Suprapubic skin (tissue), 4 donors: ENCODE results near the gene DGKE. TPM values are rescaled to one million over a fixed set of nuclear protein-coding genes. Genes with fewer than 3 reads are reported as not detected.

Experiments used
- DNase-seq, 2 donors: peaks; one replicate each; pipeline ENCODE4 v3.0.0-alpha.2; 2019; ENCODE audit warnings: low spot score in 2 of 2
- H3K27ac ChIP-seq: fragments of 200-600 bp; sonication (generic); one replicate; pipeline ENCODE4 v1.5.1; 2019
- H3K27me3 ChIP-seq: fragments of 200-600 bp; sonication (generic); one replicate; pipeline ENCODE4 v1.5.1; 2019
- H3K36me3 ChIP-seq: fragments of 200-600 bp; sonication (generic); one replicate; pipeline ENCODE4 v1.5.1; 2019
- H3K4me1 ChIP-seq: fragments of 200-600 bp; sonication (generic); one replicate; pipeline ENCODE4 v1.5.1; 2019
- H3K4me3 ChIP-seq: fragments of 200-600 bp; sonication (generic); one replicate; pipeline ENCODE4 v1.5.1; 2019; ENCODE audit warnings: mild to moderate bottlenecking
- H3K9me3 ChIP-seq: fragments of 200-600 bp; sonication (generic); one replicate; pipeline ENCODE4 v1.5.1; 2019
- EP300 ChIP-seq: sonication (generic); formaldehyde crosslinking; IDR thresholded peaks from one replicate; pipeline ENCODE4 v1.6.1; 2017; ENCODE audit warnings: antibody characterized with exemption
- POLR2A ChIP-seq, 2 donors: fragments of 450-650 bp; IDR thresholded peaks; one replicate each; pipeline ENCODE4 v1.6.1; 2017; ENCODE audit warnings: antibody characterized with exemption in 2 of 2, mild to moderate bottlenecking in 2 of 2, moderate library complexity in 2 of 2
- POLR2AphosphoS5 ChIP-seq, 3 donors: sonication (generic); formaldehyde crosslinking; IDR thresholded peaks; one replicate each; pipeline ENCODE4 v1.6.1; 2017; ENCODE audit warnings: antibody characterized with exemption in 3 of 3
- WGBS: methylation state at CpG from one replicate; pipeline ENCODE4 v1.1.5; 2018; 5-methylcytosine and 5-hydroxymethylcytosine counted together
- total RNA-seq, 4 donors: library from RNA; depleted of rRNA; stranded (reverse); fragments of >200 nt; gene quantifications; one replicate each; pipeline ENCODE4 v1.1.0, GENCODE V29; 2016
- TF ChIP-seq, protein P1 (sequence below), 2 donors: fragments of 200-600 bp in 1 of 2; fragments of 450-650 bp in 1 of 2; sonication (generic) in 1 of 2; IDR thresholded peaks; one replicate each; pipeline ENCODE4 v1.5.1; 2016 to 2019; ENCODE audit warnings: antibody characterized with exemption in 2 of 2, mild to moderate bottlenecking in 1 of 2, moderate library complexity in 1 of 2

Gene DGKE
- total RNA-seq, 4 donors from 2014 or later, result 3.4 to 7.7 (median 5.9) TPM

DNA sequence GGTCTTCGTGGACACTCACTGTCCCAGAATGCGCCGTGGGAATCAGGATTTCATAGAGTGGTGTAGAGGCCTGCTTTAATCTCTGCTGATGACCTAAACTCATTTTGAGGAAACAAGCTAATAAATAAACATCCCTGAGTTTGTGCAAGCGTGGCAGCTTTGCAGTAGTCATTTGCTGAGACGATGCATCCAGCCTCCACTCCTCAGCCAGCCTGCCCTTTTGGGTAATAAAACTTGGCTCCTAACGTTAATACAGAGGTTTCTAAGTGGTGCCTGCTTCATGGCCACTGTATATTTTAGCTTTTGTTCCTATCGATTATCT, 1.3 kb downstream of the DGKE start:
- no peak overlapping the region for H3K27ac ChIP-seq
- no peak for TF ChIP-seq EP300
- no peak for TF ChIP-seq POLR2AphosphoS5 (IDR thresholded peaks at IDR 0.05)
- TF ChIP-seq POLR2A (IDR thresholded peaks at IDR 0.05), result no peak
- TF ChIP-seq, protein P1, sequence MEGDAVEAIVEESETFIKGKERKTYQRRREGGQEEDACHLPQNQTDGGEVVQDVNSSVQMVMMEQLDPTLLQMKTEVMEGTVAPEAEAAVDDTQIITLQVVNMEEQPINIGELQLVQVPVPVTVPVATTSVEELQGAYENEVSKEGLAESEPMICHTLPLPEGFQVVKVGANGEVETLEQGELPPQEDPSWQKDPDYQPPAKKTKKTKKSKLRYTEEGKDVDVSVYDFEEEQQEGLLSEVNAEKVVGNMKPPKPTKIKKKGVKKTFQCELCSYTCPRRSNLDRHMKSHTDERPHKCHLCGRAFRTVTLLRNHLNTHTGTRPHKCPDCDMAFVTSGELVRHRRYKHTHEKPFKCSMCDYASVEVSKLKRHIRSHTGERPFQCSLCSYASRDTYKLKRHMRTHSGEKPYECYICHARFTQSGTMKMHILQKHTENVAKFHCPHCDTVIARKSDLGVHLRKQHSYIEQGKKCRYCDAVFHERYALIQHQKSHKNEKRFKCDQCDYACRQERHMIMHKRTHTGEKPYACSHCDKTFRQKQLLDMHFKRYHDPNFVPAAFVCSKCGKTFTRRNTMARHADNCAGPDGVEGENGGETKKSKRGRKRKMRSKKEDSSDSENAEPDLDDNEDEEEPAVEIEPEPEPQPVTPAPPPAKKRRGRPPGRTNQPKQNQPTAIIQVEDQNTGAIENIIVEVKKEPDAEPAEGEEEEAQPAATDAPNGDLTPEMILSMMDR (IDR thresholded peaks at IDR 0.05), result no peak

DNA sequence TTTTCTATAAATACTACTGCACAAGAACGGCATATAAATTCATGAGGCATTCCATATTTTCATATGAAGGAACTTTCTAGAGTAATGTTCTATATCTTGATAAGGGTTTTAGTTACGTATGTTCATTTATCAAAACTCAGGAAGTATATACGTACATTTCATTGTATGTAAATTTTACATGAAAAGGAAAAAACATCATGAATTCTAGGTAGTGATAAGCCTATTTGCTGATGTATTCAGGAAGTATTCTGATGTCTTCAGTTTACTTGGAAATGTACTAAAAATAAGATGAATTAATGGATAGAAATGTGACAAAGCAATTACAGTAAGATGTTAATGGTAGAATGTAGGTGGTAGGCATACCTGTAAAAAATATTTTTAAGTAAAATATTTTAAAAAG, 4.7 kb downstream of the DGKE start:
- Histone ChIP-seq H3K4me1 (peaks cover 19% of the 10 kb centered on the region), H3K9me3 (no peaks in the 10 kb centered on the region), H3K27ac (no peak overlapping the region), H3K36me3 (peaks cover 6% of the 10 kb centered on the region), H3K4me3 (no peak overlapping the region), H3K27me3 (no peaks in the 10 kb centered on the region)
- 86% methylated on average over 3 of the region's 3 CpGs for WGBS
- no peak for DNase-seq
- TF ChIP-seq EP300 (no peak), POLR2AphosphoS5 (IDR thresholded peaks at IDR 0.05) (no peak), POLR2A (IDR thresholded peaks at IDR 0.05) (no peak)
- TF ChIP-seq, protein P1 (IDR thresholded peaks at IDR 0.05), result no peak

More for the DNA sequence above, 1.3 kb downstream of the DGKE start:
- H3K9me3 ChIP-seq, result no peaks in the 10 kb centered on the region
- peaks cover 3% of the 10 kb centered on the region for H3K36me3 ChIP-seq
- H3K27me3 ChIP-seq, result no peaks in the 10 kb centered on the region
- no peak for DNase-seq
- WGBS, result 70% methylated on average over 7 of the region's 7 CpGs
- peaks cover 32% of the 10 kb centered on the region for H3K4me1 ChIP-seq
- H3K4me3 ChIP-seq, result peak overlapping the region; percentile 80

DNA sequence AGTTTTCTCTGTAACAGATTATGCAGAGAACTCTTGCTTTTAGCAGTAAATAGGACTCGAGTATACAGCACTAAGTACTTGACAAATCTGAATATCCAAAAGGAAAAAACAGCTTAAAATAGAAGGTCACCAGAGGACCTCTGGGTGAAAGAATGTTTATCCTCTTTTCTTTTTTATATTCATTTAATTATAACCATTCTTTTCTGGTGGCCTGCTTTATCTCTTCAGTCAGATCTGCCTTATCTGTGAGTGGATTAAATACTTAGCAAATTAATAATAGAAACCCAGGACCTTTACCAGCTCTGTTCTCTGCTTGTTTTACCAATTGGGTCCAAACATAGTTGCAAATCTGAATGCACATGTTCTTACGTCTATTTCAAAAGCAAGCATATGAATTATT, 8.6 kb downstream of the DGKE start:
- Histone ChIP-seq H3K36me3 (peaks cover 9% of the 10 kb centered on the region), H3K27me3 (no peaks in the 10 kb centered on the region), H3K27ac (no peak overlapping the region), H3K4me1 (no peaks in the 10 kb centered on the region), H3K4me3 (no peak overlapping the region), H3K9me3 (no peaks in the 10 kb centered on the region)
- TF ChIP-seq POLR2AphosphoS5 (IDR thresholded peaks at IDR 0.05), result no peak
- TF ChIP-seq, protein P1 (IDR thresholded peaks at IDR 0.05), result no peak
- TF ChIP-seq EP300, result no peak
- TF ChIP-seq POLR2A (IDR thresholded peaks at IDR 0.05), result no peak
- DNase-seq, result no peak
- WGBS, result 83% methylated on average over 2 of the region's 2 CpGs

DNA sequence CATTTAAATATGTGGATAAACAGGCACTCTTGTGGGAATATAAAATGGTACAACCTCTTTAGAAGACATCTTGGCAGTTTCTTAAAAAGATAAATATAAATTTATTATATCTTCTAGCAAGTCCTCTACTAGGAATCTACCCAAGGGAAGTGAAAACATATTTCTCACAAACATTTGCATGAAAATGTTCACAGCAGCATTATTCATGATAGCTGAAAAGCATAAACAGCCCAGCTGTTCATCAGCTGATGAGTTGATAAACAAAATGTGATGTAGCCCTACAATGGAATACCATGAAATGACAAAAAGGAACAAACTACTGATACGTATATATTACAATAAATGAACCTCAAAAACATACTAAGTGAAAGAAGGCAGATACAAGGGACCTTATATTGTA, 12.0 kb downstream of the DGKE start:
- TF ChIP-seq EP300 (no peak), POLR2A (IDR thresholded peaks at IDR 0.05) (no peak), POLR2AphosphoS5 (IDR thresholded peaks at IDR 0.05) (no peak)
- TF ChIP-seq, protein P1 (IDR thresholded peaks at IDR 0.05), result no peak
- no peaks in the 10 kb centered on the region for H3K9me3 ChIP-seq
- H3K27ac ChIP-seq, result no peak overlapping the region
- no peak overlapping the region for H3K4me3 ChIP-seq
- H3K36me3 ChIP-seq, result peaks cover 6% of the 10 kb centered on the region
- H3K27me3 ChIP-seq, result no peaks in the 10 kb centered on the region
- no peak for DNase-seq
- H3K4me1 ChIP-seq, result no peaks in the 10 kb centered on the region
- 98% methylated on average over 1 of the region's 1 CpG for WGBS

DNA sequence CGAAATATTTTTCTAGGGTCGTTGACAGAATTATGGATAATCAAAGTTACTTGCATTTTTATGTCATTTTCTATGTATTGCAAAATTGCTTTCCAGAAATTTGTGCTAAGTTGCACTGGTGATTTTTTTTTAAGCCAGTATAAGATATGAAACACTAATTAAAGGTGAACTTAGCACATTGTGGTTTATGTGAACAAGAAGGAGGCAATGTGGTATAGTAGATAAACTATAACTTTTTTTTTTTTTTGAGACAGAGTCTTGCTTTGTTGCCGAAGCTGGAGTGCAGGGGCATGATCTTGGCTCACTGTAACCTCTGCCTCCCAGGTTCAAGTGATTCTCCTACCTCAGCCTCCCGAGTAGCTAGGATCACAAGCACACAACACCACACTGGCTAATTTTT, 13.2 kb downstream of the DGKE start:
- WGBS, result 91% methylated on average over 4 of the region's 4 CpGs
- Histone ChIP-seq H3K4me1 (no peaks in the 10 kb centered on the region), H3K27me3 (no peaks in the 10 kb centered on the region), H3K27ac (no peak overlapping the region), H3K36me3 (peaks cover 10% of the 10 kb centered on the region), H3K4me3 (no peak overlapping the region), H3K9me3 (no peaks in the 10 kb centered on the region)
- no peak for TF ChIP-seq POLR2AphosphoS5 (IDR thresholded peaks at IDR 0.05)
- TF ChIP-seq, protein P1 (IDR thresholded peaks at IDR 0.05), result no peak
- TF ChIP-seq EP300, result no peak
- DNase-seq, result no peak
